NT2/D1 (cell line): ENCODE results near the gene UBR4.

Source experiments
- DNase-seq: peaks from one replicate; pipeline ENCODE4 v3.0.0-alpha.2; 2011; ENCODE audit warnings: low read depth, low spot score
- H3K27me3 ChIP-seq: 2 replicates; pipeline ENCODE4 v1.6.0; 2011; ENCODE audit warnings: mild to moderate bottlenecking; ENCODE audit not compliant: insufficient read length, insufficient read depth
- H3K36me3 ChIP-seq: 2 replicates; pipeline ENCODE4 v1.6.1; 2011; ENCODE audit warnings: mild to moderate bottlenecking, low read length, mixed read lengths; ENCODE audit not compliant: insufficient read depth, insufficient read length
- H3K4me1 ChIP-seq: 2 replicates; pipeline ENCODE4 v1.5.1; 2011; ENCODE audit not compliant: insufficient read depth, insufficient read length
- H3K4me3 ChIP-seq: 2 replicates; pipeline ENCODE4 v1.5.1; 2011; ENCODE audit warnings: low read depth; ENCODE audit not compliant: insufficient read length
- H3K9ac ChIP-seq: 2 replicates; pipeline ENCODE4 v1.6.0; 2011; ENCODE audit warnings: low read depth; ENCODE audit not compliant: insufficient read length
- H3K9me3 ChIP-seq: 2 replicates; pipeline ENCODE4 v1.5.1; 2011; ENCODE audit warnings: mild to moderate bottlenecking, low read length; ENCODE audit not compliant: insufficient read depth
- SUZ12 ChIP-seq: IDR thresholded peaks from 2 replicates; pipeline ENCODE4 v1.6.1; 2011; ENCODE audit not compliant: insufficient read length, insufficient read depth; ENCODE audit errors: extremely low read depth
- YY1 ChIP-seq: IDR thresholded peaks from 2 replicates; pipeline ENCODE4 v1.6.1; 2011; ENCODE audit not compliant: insufficient read length, insufficient read depth
- ZNF274 ChIP-seq: IDR thresholded peaks from 2 replicates; pipeline ENCODE4 v1.6.1; 2011; ENCODE audit warnings: mild to moderate bottlenecking, low read depth, low read length

UBR4 gene

DNA sequence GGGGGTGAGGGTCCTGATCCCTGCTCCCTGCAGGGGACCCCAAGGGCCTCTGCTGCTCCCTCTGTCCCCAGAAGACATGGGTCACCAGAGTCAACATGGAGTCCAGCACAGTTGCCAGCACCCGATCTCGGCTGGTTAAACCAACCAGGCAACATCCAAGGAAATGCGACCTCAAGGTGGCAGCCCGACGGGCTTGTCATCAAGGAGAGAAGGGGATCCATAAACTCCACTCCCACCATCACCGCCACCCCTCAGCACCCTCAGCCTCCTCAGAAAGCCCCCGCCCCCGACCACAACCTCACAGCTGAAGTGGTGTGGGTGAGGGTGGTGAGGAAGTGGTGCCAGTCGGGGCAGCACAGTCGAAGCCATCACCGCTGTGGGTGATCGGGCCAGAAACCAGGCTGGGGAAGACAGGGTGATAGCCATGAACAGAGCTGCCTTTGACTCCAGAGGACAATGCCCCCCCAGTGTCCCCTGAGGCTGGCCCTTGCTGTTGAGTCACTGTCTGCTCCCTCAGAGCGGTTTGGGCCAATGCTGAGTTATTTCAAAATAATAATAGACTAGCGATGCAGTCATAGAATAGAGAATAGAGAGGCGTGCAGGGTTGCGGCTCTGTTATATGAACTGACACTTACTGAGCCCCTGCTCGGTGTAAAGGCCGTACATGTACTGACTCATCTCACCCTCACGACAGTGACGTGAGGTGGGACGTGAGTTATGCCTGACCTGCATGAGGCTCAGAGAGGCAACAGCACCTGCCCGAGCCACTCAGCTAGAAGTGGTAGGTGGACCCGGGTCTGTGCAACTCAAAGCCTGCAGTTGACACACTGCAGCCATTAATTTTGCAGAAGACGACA is 164.9 kb downstream of the UBR4 start:
- TF ChIP-seq YY1, result no peak
- TF ChIP-seq SUZ12, result no peak
- no peak for TF ChIP-seq ZNF274
- DNase-seq, result no peak
- H3K9me3 ChIP-seq, result no peaks in the 10 kb centered on the region
- no peak overlapping the region for H3K4me3 ChIP-seq
- H3K4me1 ChIP-seq, result peaks cover 12% of the 10 kb centered on the region
- H3K36me3 ChIP-seq, result no peaks in the 10 kb centered on the region
- H3K9ac ChIP-seq, result no peak overlapping the region
- H3K27me3 ChIP-seq, result no peaks in the 10 kb centered on the region

DNA sequence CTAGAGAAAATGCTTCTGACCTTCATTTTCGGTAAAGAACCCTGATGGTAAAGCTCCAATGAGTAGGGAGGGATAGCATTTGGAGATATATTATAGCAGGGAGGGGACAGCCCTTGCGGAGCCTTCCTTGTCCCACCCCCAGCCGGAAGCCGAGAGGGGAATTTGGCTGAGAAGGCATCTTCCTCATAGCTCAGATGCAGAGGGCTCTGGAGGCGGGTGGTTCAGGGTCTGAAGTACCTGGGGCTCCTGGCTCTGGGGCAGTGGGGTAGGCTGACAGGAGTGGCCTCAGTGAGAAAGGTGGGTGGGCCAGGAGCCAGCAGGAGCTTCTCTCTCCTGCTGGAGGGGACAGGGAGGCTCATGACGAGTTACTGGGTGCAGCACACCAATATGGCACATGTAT is 165.6 kb downstream of the UBR4 start:
- Histone ChIP-seq H3K27me3 (no peaks in the 10 kb centered on the region), H3K4me3 (no peak overlapping the region), H3K9me3 (no peaks in the 10 kb centered on the region), H3K4me1 (peaks cover 12% of the 10 kb centered on the region), H3K9ac (no peak overlapping the region), H3K36me3 (no peaks in the 10 kb centered on the region)
- TF ChIP-seq ZNF274 (no peak), YY1 (no peak), SUZ12 (no peak)
- DNase-seq, result no peak

DNA sequence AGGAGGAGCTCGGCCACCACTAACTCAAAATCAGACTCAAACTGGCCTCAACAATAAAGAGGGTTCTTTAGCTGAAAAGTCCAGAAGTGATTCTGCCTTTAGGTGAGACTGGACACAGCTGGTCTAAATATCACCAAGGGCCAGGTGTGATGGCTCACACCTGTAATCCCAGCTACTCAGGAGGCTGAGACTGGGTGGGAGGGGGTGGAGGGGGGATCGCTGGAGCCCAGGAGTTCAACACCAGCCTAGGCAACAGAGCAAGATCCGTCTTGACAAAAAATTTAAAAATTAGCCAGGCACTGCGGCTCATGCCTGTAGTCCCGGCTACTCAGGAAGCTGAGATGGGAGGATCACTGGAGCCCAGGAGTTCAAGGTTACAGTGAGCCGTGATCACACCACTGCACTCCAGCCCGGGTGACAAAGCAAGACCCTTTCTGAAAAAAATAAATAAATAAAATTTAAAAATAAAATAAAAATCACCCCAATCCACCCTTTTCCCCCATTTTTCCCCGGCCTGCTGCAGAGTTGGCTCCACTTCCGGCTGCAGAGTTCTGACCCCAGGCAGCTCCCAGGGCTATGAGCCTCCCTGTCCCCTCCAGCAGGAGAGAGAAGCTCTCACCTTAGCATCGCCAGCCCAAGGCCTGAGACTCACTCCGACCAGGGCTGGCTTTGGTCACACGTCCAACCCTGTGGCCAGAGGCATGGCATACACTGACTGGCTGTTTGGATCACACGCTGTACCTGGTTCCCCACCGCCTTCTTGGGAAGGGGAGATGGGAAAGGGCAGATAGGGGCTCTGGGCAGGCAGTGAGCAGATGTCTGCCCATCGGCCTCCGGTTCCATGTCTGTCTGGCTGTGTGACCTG is 166.3 kb downstream of the UBR4 start:
- TF ChIP-seq SUZ12, result no peak
- no peak for TF ChIP-seq YY1
- no peak for TF ChIP-seq ZNF274

DNA sequence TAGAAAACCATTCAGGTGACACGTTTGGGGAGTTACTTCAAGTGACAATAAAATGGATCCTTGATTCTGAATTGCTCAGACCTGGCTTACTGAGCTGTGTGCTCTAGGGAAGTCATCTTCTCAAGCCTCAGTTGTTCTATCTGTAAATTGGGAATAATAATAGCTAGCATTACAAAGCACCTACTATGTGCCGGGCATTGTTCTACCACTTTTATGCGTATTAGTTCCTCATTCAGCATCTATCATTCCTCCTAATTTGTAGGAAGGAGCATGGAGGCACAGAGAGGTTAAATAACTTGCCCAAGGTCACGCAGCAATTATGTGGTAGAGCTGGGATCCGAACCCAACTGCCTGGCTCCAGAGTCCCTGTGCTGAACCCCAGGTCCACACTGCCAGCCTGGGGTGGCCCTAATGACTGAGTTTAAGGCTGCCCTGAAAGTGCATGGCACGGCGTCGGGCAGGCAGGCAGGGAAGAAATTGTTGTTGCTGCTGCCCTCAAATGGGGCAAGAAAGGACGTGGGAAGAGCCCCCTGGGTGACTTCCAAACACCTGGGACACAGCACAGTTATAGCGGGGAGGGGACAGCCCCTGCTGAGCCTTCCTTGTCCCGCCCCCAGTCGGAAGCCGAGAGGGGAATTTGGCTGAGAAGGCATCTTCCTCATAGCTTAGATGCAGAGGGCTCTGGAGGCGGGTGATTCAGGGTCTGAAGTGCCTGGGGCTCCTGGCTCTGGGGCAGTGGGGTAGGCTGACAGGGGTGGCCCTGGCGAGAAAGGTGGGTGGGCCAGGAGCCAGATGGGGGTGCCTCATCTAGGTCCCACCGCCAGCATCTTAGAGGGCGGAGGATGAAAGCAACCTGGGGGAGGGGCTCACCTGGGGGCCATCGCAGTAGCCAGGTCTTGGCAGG is 167.1 kb downstream of the UBR4 start:
- no peak overlapping the region for H3K9ac ChIP-seq
- TF ChIP-seq ZNF274 (no peak), SUZ12 (no peak), YY1 (no peak)
- no peaks in the 10 kb centered on the region for H3K27me3 ChIP-seq

More for the DNA sequence above, 166.3 kb downstream of the UBR4 start:
- Histone ChIP-seq H3K27me3 (no peaks in the 10 kb centered on the region), H3K4me3 (no peak overlapping the region), H3K36me3 (no peaks in the 10 kb centered on the region), H3K9ac (peak overlapping the region; percentile 56), H3K9me3 (no peaks in the 10 kb centered on the region), H3K4me1 (peaks cover 12% of the 10 kb centered on the region)
- no peak for DNase-seq

DNA sequence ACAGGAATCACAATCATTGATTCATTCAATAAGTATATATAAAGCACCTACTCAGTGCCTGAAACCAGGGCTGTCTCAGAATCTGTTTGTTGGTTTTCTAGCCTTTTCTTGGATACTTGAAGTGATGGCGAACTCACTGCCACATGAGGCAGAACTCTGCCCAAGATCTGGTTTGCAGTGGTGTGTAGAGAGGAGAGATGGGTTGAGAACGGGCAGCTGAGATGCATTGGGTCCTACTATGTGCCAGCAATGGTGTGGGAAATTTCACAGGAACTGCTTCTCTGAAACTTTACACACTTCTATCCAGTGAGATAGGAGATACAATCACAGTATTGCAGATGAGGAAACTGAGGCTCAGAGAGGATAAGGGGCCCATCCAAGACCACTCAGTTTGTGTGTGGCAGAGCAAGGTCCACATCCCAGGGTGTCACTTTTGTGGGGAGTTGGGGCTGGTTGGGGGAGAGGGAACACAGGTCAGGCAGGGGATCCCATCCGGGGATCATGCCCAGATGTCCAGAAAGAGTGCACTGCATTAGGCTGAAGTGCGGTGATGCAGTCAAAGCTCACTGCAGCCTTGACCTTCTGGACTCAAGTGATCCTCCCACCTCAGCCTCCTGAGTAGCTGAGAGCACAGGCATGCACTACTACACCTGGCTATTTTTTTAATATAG is 169.9 kb downstream of the UBR4 start:
- Histone ChIP-seq H3K4me1 (peaks cover 8% of the 10 kb centered on the region), H3K27me3 (no peaks in the 10 kb centered on the region), H3K36me3 (no peaks in the 10 kb centered on the region), H3K9me3 (no peaks in the 10 kb centered on the region), H3K4me3 (no peak overlapping the region), H3K9ac (no peak overlapping the region)
- DNase-seq, result no peak
- TF ChIP-seq ZNF274 (no peak), YY1 (no peak), SUZ12 (no peak)

More for the DNA sequence above, 167.1 kb downstream of the UBR4 start:
- H3K9me3 ChIP-seq, result no peaks in the 10 kb centered on the region
- H3K36me3 ChIP-seq, result no peaks in the 10 kb centered on the region
- H3K4me3 ChIP-seq, result no peak overlapping the region
- H3K4me1 ChIP-seq, result peaks cover 12% of the 10 kb centered on the region
- no peak for DNase-seq

DNA sequence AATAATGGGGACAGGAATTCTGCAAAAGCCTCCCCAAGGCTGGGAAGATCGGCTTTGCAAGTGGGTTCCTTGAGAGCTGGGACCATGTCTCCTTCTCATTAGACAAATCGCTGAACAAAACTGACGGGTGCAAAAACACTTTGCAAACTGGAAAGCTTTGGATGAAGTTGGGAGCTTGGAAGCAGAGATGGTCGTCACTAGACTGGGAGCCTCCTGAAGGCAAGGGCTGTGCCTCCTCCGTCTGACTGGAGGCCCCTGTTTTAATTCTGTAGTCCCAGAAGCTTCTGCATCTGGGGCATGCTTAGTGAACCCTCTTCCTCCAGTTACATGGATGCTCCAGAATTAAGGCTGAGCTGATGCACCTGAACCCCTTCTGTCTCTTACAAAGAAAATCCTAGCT is 171.3 kb downstream of the UBR4 start:
- TF ChIP-seq SUZ12 (no peak), ZNF274 (no peak), YY1 (no peak)
- no peak for DNase-seq
- Histone ChIP-seq H3K9ac (no peak overlapping the region), H3K9me3 (no peaks in the 10 kb centered on the region), H3K27me3 (no peaks in the 10 kb centered on the region), H3K36me3 (no peaks in the 10 kb centered on the region), H3K4me3 (no peak overlapping the region), H3K4me1 (peaks cover 3% of the 10 kb centered on the region)
